T-cell (primary cell): ENCODE results near the gene CFAP300. TPM values are rescaled to one million over a fixed set of nuclear protein-coding genes. Genes with fewer than 3 reads are reported as not detected.

Experiments used
- ATAC-seq, 4 experiments: fragments of 200-7000 bp in 3 of 4; fragments of 150-1000 bp in 1 of 4; cut with Tn5 transposase; replicated peaks in 1 of 4; 1 replicate in 3 of 4; 2 replicates in 1 of 4; pipeline ENCODE4 v1.10.0; 2021; ENCODE audit warnings: moderate library complexity in 3 of 4, mild to moderate bottlenecking in 2 of 4, moderate number of reproducible peaks in 1 of 4
- CTCF ChIA-PET, 2 donors: fragments of 300-600 bp; sonication (Branson Sonifier 250); formaldehyde crosslinking; loops; one replicate each; lab custom pipeline; 2022; ENCODE audit warnings: antibody characterized with exemption in 2 of 2; lab: Charles Lee
- POLR2A ChIA-PET, 2 donors: fragments of 300-600 bp; sonication (Branson Sonifier 250); formaldehyde crosslinking; loops; one replicate each; lab custom pipeline; 2022; ENCODE audit warnings: antibody characterized with exemption in 2 of 2; lab: Charles Lee
- DNase-seq, 35 experiments: peaks; one replicate each; pipeline versions ENCODE4 v3.0.0 to v3.0.0-alpha.2; 2013 to 2023
- H3K27ac ChIP-seq: one replicate; pipeline ENCODE4 v1.5.1; 2013; ENCODE audit warnings: low read length
- H3K27me3 ChIP-seq, 2 experiments: replicated peaks in 1 of 2; 1 replicate in 1 of 2; 2 replicates in 1 of 2; pipeline versions ENCODE4 v1.6.1 to v1.7.0; 2013; ENCODE audit warnings: low read length in 1 of 2, mixed read lengths in 1 of 2; ENCODE audit not compliant: control insufficient read depth in 2 of 2, insufficient read depth in 2 of 2; ENCODE audit errors: extremely low read depth in 1 of 2
- H3K36me3 ChIP-seq, 2 donors: 1 replicate in 1 of 2; 2 replicates in 1 of 2; pipeline versions ENCODE4 v1.6.1 to v1.7.0; 2013; ENCODE audit warnings: low read length in 1 of 2; ENCODE audit not compliant: control insufficient read depth in 2 of 2, insufficient read depth in 1 of 2; ENCODE audit errors: extremely low read depth in 1 of 2
- H3K4me1 ChIP-seq, 2 experiments: 1 replicate in 1 of 2; 2 replicates in 1 of 2; pipeline versions ENCODE4 v1.6.1 to v1.7.0; 2013; ENCODE audit warnings: low read length in 2 of 2, mixed read lengths in 1 of 2; ENCODE audit not compliant: insufficient read depth in 2 of 2, control insufficient read depth in 1 of 2; ENCODE audit errors: extremely low read depth in 1 of 2
- H3K4me3 ChIP-seq, 2 donors: 1 replicate in 1 of 2; 2 replicates in 1 of 2; pipeline versions ENCODE4 v1.5.1 to v1.7.0; 2013; ENCODE audit warnings: mild to moderate bottlenecking in 2 of 2, low read length in 1 of 2, moderate library complexity in 1 of 2; ENCODE audit not compliant: control insufficient read depth in 1 of 2; ENCODE audit errors: extremely low read depth in 1 of 2
- H3K9me3 ChIP-seq: 2 replicates; pipeline ENCODE4 v1.7.0; 2013
- H3K27ac Mint-ChIP-seq, 2 donors: one replicate each; pipeline ENCODE4 v1.8.0; 2020 to 2021; ENCODE audit warnings: mild to moderate bottlenecking in 2 of 2, mixed read lengths in 2 of 2
- H3K27me3 Mint-ChIP-seq, 2 donors: one replicate each; pipeline ENCODE4 v1.8.0; 2021 to 2022; ENCODE audit warnings: mixed read lengths in 2 of 2
- H3K36me3 Mint-ChIP-seq: one replicate; pipeline ENCODE4 v1.8.0; 2021; ENCODE audit warnings: mixed read lengths
- H3K4me1 Mint-ChIP-seq, 3 donors: one replicate each; pipeline ENCODE4 v1.8.0; 2020 to 2022; ENCODE audit warnings: mixed read lengths in 3 of 3, mild to moderate bottlenecking in 1 of 3
- H3K4me3 Mint-ChIP-seq, 3 donors: one replicate each; pipeline ENCODE4 v1.8.0; 2020 to 2022; ENCODE audit warnings: mild to moderate bottlenecking in 3 of 3, mixed read lengths in 3 of 3, moderate library complexity in 3 of 3
- H3K9me3 Mint-ChIP-seq, 3 donors: one replicate each; pipeline ENCODE4 v1.8.0; 2020 to 2022; ENCODE audit warnings: mixed read lengths in 3 of 3
- WGBS: methylation state at CpG from one replicate; pipeline ENCODE4 v1.1.5; 2013; ENCODE audit warnings: missing lambda C conversion rate; ENCODE audit not compliant: insufficient coverage; 5-methylcytosine and 5-hydroxymethylcytosine counted together
- total RNA-seq, 35 experiments: library from RNA in 6 of 35; stranded (reverse) in 6 of 35; fragments of 120-200 nt in 1 of 35; gene quantifications; one replicate each; pipeline versions ENCODE4 v1.2.1 to v1.2.4 and lab custom pipeline; 2013 to 2026

The CFAP300 gene
- total RNA-seq, 5 donors from 2014 or later (not counting 1 experiment from before 2014, with no cell fraction given) = not detected

- ATAC-seq = no peak
- no peak overlapping the region for H3K27ac ChIP-seq
- Mint-ChIP-seq H3K9me3 (no peaks in the 10 kb centered on the region), H3K27me3 (peaks cover 10 to 15% of the 10 kb centered on the region in 2 donors), H3K4me1 (peaks cover 3 to 6% (median 4%) of the 10 kb centered on the region in 3 donors), H3K4me3 (no peak overlapping the region), H3K27ac (no peak overlapping the region), H3K36me3 (no peaks in the 10 kb centered on the region)
- H3K36me3 ChIP-seq = no peaks in the 10 kb centered on the region
- CTCF ChIA-PET = interaction anchor here (0.6 to 4.0 kb wide), 17 partner anchors 9 to 659 kb away, joined by 3 to 92 read pairs (median 3); partner anchors contain the start of gene CEP126 (in 1 of the 2)
- peak in 1 of 35 experiments; percentile 42 for DNase-seq
- no peaks in the 10 kb centered on the region for H3K4me1 ChIP-seq
- POLR2A ChIA-PET = no interaction called here
- peaks cover 0 to 10% of the 10 kb centered on the region in 2 experiments for H3K27me3 ChIP-seq
- H3K4me3 ChIP-seq = no peak overlapping the region
- no peaks in the 10 kb centered on the region for H3K9me3 ChIP-seq
- WGBS = 89% methylated on average over 1 of the region's 4 CpGs
Measured at GRCh38 chr11:102007567-102008437, 39.4 kb upstream of the CFAP300 start.

GRCh38 chr11:102010776-102011494, 36.3 kb upstream of the CFAP300 start:
- no peaks in the 10 kb centered on the region for H3K4me1 Mint-ChIP-seq
- DNase-seq = no peak
- H3K27ac Mint-ChIP-seq = no peak overlapping the region
- no peak overlapping the region for H3K4me3 ChIP-seq
- 23% methylated on average over 7 of the region's 12 CpGs for WGBS
- no peaks in the 10 kb centered on the region for H3K36me3 ChIP-seq
- H3K9me3 Mint-ChIP-seq = no peaks in the 10 kb centered on the region
- peaks cover 0 to 14% of the 10 kb centered on the region in 2 experiments for H3K27me3 ChIP-seq
- no peak overlapping the region for H3K27ac ChIP-seq
- no peaks in the 10 kb centered on the region for H3K4me1 ChIP-seq
- no peaks in the 10 kb centered on the region for H3K9me3 ChIP-seq
- H3K27me3 Mint-ChIP-seq = peaks cover 15 to 20% of the 10 kb centered on the region in 2 donors
- no peak overlapping the region for H3K4me3 Mint-ChIP-seq
- ChIA-PET POLR2A (no interaction called here), CTCF (interaction anchor here in 1 of 2 donors (1.5 kb wide), 1 partner anchor 150 kb away, joined by 5 read pairs; no protein-coding TSS in a partner anchor)
- no peak for ATAC-seq
- no peaks in the 10 kb centered on the region for H3K36me3 Mint-ChIP-seq

DNA sequence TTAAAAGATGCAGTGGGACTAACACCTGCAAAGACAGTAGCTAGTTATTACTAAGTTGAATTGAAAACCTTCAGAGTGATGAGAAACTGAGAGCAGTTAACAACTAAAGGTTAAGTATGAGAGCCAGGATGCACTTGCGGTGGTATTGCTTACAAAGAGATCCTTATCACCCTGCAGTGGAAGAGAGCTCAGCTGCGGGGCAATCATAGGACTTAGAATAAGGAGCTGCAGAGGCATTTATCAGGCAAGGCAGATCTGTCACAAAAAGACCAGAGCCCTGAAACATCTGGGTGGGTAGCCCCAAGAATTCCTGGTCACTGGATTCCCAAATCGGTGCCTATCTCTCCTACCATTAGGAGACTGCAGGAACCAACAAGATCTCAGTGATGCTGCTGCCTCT, 34.3 kb upstream of the CFAP300 start:
- Histone ChIP-seq H3K9me3 (no peaks in the 10 kb centered on the region), H3K36me3 (no peaks in the 10 kb centered on the region), H3K4me1 (no peaks in the 10 kb centered on the region), H3K27ac (no peak overlapping the region), H3K4me3 (no peak overlapping the region), H3K27me3 (peaks cover 0 to 14% of the 10 kb centered on the region in 2 experiments)
- H3K4me3 Mint-ChIP-seq = no peak overlapping the region
- peak in 1 of 4 experiments; percentile 45 for ATAC-seq
- no peak overlapping the region for H3K27ac Mint-ChIP-seq
- CTCF ChIA-PET = interaction anchor here (0.5 to 0.6 kb wide), 2 partner anchors 20 to 1078 kb away, joined by 3 to 5 read pairs; no protein-coding TSS in a partner anchor
- peak in 1 of 35 experiments; percentile 3 for DNase-seq
- POLR2A ChIA-PET = no interaction called here
- H3K27me3 Mint-ChIP-seq = peaks cover 15 to 20% of the 10 kb centered on the region in 2 donors
- no peaks in the 10 kb centered on the region for H3K4me1 Mint-ChIP-seq
- WGBS = 27% methylated on average over 3 of the region's 3 CpGs
- H3K36me3 Mint-ChIP-seq = no peaks in the 10 kb centered on the region
- no peaks in the 10 kb centered on the region for H3K9me3 Mint-ChIP-seq

DNA sequence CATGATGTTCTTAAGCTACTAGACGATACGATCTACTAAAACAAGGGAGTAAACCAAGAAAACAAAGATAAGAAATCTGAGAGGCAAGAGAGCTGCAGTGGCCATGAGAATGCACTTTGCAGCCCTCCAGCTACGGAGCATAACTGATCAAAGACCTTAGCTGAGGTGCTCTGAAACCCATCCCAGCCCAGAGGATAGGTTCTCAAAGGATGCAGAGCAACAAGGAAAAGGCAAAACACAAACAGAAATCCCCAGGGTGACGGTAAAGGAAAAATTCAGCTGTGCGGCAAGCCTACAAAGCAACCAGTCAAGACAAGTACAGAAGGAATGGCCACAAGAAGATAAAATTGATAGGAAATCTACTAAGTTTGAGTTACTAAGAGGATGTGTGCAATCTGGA, 32.5 kb upstream of the CFAP300 start:
- ATAC-seq (no peak), DNase-seq (no peak)
- Histone ChIP-seq H3K36me3 (no peaks in the 10 kb centered on the region), H3K27me3 (peaks cover 0 to 14% of the 10 kb centered on the region in 2 experiments), H3K27ac (no peak overlapping the region), H3K9me3 (no peaks in the 10 kb centered on the region), H3K4me1 (no peaks in the 10 kb centered on the region), H3K4me3 (no peak overlapping the region)
- ChIA-PET CTCF (no interaction called here), POLR2A (no interaction called here)
- Mint-ChIP-seq H3K36me3 (no peaks in the 10 kb centered on the region), H3K9me3 (no peaks in the 10 kb centered on the region), H3K4me1 (no peaks in the 10 kb centered on the region), H3K4me3 (no peak overlapping the region), H3K27me3 (peaks cover 13 to 22% of the 10 kb centered on the region in 2 donors), H3K27ac (no peak overlapping the region)
- WGBS = 90% methylated on average over 3 of the region's 5 CpGs

GRCh38 chr11:102017026-102017425, 30.2 kb upstream of the CFAP300 start:
- Mint-ChIP-seq H3K27me3 (peaks cover 10 to 15% of the 10 kb centered on the region in 2 donors), H3K9me3 (no peaks in the 10 kb centered on the region), H3K27ac (no peak overlapping the region), H3K36me3 (no peaks in the 10 kb centered on the region), H3K4me3 (no peak overlapping the region), H3K4me1 (no peaks in the 10 kb centered on the region)
- H3K27ac ChIP-seq = no peak overlapping the region
- H3K27me3 ChIP-seq = peaks cover 0 to 7% of the 10 kb centered on the region in 2 experiments
- H3K36me3 ChIP-seq = no peaks in the 10 kb centered on the region
- no peak overlapping the region for H3K4me3 ChIP-seq
- DNase-seq (no peak), ATAC-seq (no peak)
- 67% methylated on average over 1 of the region's 3 CpGs for WGBS
- H3K4me1 ChIP-seq = no peaks in the 10 kb centered on the region
- ChIA-PET POLR2A (interaction anchor here in 1 of 2 donors (0.6 kb wide), 1 partner anchor 59 kb away, joined by 3 read pairs; no protein-coding TSS in a partner anchor), CTCF (interaction anchor here in 1 of 2 donors (1.4 kb wide), 1 partner anchor 9 kb away, joined by 4 read pairs; no protein-coding TSS in a partner anchor)
- no peaks in the 10 kb centered on the region for H3K9me3 ChIP-seq

DNA sequence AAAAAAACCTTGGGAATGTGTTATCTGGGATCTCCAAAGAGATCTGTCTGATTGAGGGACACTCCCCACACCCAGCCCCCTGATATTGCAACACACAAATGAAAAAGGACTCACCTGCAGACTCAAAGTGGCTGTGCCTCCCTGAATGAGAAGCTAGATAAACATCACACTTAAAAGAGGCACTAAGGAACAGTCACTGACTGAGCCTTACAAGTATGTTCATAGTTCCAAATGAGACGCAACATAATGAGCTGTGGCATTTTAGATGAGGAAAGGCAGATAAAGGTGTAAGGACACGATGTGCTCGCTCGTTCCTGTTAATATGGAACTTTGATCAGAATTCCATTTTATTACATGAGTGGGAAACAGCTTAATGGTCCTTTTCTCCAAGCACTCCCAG, 21.0 kb upstream of the CFAP300 start:
- ChIA-PET CTCF (interaction anchor here in 1 of 2 donors (0.6 kb wide), 1 partner anchor 17 kb away, joined by 3 read pairs; no protein-coding TSS in a partner anchor), POLR2A (no interaction called here)
- Histone ChIP-seq H3K4me3 (no peak overlapping the region), H3K27me3 (peaks cover 3 to 7% of the 10 kb centered on the region in 2 experiments), H3K27ac (no peak overlapping the region), H3K9me3 (no peaks in the 10 kb centered on the region), H3K4me1 (no peaks in the 10 kb centered on the region), H3K36me3 (no peaks in the 10 kb centered on the region)
- Mint-ChIP-seq H3K27me3 (peaks cover 25 to 28% of the 10 kb centered on the region in 2 donors), H3K36me3 (no peaks in the 10 kb centered on the region), H3K4me1 (no peaks in the 10 kb centered on the region), H3K4me3 (no peak overlapping the region), H3K27ac (no peak overlapping the region), H3K9me3 (no peaks in the 10 kb centered on the region)
- ATAC-seq (no peak), DNase-seq (no peak)
- no CpG with 5 or more reads among the region's 4 CpGs for WGBS
